SK-N-DZ (cell line): Measurements from ENCODE around the gene INHBE.

Source experiments
- DNase-seq: peaks from one replicate; pipeline ENCODE4 v3.0.0-alpha.2; 2015; ENCODE audit warnings: low spot score

Gene INHBE

GRCh38 chr12:57460841-57461275 lies 5.8 kb downstream of the INHBE start:
- DNase-seq, result no peak

GRCh38 chr12:57461276-57461916 lies 6.3 kb downstream of the INHBE start:
- peak; percentile 60 for DNase-seq

DNA sequence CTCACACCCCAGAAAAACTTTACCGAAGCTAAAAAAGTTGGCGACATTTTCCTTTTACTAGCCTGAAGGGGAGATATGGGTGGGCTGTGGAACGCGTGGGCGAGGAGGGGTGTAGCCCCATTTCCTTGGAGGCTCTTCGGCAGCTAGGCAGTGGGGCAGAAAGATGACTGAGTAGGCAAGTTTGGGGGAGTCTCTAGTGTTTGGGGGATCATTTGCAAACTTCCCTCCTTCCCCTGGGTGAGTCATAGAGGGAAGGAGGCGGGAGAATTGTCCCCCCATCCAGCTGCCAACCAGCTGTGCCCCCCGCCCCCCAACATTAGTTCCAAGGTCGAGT lies 6.8 kb downstream of the INHBE start:
- no peak for DNase-seq

GRCh38 chr12:57462251-57462911 lies 7.3 kb downstream of the INHBE start:
- DNase-seq, result peak; percentile 96

DNA sequence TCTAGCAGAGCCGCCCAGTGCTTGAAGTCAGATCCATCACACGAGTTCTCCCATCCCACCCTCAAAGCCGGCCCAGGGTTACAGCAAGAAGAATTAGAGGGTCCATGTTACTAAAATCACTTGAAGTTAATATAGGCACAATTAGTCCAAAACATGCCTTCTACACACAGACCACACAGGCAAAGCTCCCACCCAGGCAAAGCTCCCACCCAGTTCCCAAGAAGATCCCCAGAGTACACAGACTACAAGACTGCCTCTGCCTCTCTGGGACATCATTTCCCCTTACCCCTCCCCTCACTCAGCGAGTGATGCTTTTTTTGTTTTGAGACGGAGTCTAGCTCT lies 7.8 kb downstream of the INHBE start:
- no peak for DNase-seq

GRCh38 chr12:57464569-57464968 lies 9.5 kb downstream of the INHBE start:
- DNase-seq, result no peak

DNA sequence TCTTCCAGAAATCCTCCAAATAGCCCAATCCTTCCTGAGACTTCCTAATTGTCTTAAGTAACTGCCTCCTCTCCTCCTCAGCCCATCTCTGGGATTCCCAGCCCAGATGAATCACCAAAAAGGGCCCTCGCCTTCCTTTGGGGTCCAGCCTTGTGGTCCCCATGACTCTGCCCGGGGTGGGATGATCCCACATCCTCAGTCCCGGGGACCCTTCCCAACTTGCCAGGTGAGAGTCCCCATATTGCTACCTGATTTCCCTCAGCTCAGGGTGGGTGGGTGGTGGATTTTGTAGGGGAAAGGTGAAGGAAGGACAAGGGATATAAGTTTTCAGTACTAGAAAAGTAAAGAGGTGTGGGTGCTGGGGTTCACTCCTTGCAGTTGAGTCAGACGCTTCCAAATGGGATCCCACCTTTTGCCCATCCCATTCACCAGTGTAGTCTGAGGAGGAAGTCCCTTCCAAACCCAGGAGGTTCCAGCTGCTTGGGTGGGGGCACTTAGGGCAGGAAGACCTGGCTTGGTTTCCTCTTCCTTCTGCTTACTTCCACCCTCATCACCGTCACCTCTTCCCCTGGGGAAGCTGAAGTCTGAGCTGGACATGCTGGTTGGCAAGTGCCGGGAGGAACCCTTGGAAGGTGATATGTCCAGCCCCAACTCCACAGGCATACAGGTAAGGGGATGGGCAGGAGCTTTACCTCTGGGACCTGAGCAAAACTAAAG lies 10.1 kb downstream of the INHBE start:
- no peak for DNase-seq

- no peak for DNase-seq
These were observed 10.8 kb downstream of the INHBE start for GRCh38 chr12:57465747-57466505.

GRCh38 chr12:57467212-57467874 lies 12.2 kb downstream of the INHBE start:
- no peak for DNase-seq

GRCh38 chr12:57467915-57468314 lies 12.8 kb downstream of the INHBE start:
- no peak for DNase-seq

DNA sequence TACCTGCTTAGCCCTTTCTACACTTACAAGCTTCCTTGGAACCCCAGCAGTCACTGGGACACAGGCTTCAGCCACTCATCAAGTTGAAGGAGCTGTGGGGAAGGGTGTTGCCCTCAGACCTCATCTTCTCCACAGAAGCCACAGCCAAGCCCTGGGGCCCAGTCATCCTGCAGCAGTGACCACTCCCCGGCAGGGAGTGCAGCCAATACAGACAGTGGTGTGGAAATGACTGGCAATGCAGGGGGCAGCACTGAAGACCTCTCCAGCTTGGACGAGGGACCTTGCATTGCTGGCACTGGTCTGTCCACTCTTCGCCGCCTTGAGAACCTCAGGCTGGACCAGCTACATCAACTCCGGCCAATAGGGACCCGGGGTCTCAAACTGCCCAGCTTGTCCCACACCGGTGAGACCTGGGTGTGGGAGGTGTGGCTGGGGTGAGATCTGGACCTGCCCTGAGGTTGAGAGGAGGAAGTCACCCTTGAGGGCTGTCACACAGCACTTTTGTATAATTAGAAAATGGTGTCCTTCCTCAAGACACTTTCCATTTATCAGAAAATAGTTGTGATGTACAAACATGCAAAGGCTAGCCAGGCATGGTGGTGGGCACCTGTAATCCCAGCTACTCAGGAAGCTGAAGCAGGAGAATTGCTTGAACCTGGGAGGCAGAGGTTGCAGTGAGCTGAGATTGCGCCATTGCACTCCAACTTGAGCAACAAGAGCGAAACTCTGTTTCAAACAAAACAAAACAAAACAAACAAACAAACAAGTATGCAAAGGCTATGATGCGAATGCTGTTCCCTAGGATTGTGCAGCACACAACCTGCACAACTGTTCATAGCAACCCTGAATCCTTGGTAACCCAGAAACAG lies 14.4 kb downstream of the INHBE start:
- no peak for DNase-seq

DNA sequence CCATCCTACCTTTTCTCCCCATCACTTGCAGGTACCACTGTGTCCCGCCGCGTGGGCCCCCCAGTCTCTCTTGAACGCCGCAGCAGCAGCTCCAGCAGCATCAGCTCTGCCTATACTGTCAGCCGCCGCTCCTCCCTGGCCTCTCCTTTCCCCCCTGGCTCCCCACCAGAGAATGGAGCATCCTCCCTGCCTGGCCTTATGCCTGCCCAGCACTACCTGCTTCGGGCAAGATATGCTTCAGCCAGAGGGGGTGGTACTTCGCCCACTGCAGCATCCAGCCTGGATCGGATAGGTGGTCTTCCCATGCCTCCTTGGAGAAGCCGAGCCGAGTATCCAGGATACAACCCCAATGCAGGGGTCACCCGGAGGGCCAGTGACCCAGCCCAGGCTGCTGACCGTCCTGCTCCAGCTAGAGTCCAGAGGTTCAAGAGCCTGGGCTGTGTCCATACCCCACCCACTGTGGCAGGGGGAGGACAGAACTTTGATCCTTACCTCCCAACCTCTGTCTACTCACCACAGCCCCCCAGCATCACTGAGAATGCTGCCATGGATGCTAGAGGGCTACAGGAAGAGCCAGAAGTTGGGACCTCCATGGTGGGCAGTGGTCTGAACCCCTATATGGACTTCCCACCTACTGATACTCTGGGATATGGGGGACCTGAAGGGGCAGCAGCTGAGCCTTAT lies 15.3 kb downstream of the INHBE start:
- DNase-seq, result no peak

DNA sequence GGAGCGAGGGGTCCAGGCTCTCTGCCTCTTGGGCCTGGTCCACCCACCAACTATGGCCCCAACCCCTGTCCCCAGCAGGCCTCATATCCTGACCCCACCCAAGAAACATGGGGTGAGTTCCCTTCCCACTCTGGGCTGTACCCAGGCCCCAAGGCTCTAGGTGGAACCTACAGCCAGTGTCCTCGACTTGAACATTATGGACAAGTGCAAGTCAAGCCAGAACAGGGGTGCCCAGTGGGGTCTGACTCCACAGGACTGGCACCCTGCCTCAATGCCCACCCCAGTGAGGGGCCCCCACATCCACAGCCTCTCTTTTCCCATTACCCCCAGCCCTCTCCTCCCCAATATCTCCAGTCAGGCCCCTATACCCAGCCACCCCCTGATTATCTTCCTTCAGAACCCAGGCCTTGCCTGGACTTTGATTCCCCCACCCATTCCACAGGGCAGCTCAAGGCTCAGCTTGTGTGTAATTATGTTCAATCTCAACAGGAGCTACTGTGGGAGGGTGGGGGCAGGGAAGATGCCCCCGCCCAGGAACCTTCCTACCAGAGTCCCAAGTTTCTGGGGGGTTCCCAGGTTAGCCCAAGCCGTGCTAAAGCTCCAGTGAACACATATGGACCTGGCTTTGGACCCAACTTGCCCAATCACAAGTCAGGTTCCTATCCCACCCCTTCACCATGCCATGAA lies 16.0 kb downstream of the INHBE start:
- DNase-seq, result no peak

- no peak for DNase-seq
These were observed 16.6 kb downstream of the INHBE start for GRCh38 chr12:57471661-57472060.

DNA sequence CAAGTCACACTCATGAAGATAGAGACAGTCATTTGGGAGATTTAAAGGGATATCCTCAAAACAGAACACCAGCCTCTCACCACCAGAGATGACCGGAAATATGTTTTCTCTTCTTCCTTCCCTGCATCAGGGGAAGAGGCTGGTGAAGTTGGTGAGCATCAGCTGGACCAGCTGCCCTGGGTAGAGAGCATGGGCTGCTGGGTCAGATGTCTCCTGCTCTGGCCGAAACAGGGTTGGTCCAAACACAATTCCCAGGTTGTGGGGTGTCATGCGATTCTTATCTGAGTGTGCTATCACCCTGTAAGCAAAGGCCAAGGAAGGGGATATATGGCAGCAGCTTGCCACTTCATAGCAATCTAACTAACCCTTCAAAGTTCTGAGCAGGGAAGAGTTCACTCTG lies 17.3 kb downstream of the INHBE start:
- no peak for DNase-seq

DNA sequence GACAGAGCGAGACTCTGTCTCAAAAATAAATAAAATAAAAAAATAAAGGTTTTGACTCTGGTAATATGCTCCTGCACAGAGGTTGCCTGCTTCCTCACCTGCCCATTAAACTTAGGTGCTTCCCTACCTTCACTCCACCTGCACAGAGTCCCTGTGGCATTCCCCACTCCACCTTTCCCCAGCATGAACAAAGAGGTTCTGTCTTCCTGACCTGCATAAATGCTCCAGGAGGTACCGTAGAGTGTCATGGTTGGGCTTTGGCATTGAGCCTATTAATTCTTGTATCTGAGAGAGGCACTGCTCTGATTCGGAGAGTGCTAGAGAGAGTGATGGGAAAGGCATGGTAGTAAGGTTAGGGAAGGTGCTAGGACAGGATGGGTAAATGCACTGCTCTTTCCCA lies 18.3 kb downstream of the INHBE start:
- no peak for DNase-seq

- no peak for DNase-seq
These were observed 18.8 kb downstream of the INHBE start for GRCh38 chr12:57473886-57474285.

DNA sequence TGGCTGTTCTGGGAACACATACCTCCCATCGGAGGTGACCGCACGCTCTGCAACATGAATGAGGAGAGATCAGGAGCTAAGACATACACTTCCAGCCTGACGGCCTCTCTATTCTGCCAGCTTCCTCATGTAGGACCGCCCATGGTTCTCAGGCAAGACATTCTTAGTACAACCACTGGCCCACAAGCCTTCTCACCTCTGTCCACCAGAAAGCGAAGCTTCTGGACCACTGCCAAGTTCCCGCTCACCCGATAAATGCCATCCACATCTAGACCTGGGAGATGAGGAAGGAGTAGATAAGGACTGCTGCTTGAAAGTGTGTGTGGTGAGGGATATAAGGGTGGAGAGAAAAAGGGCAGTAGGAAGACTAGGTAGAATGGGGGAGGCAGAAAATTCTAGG lies 19.3 kb downstream of the INHBE start:
- no peak for DNase-seq

DNA sequence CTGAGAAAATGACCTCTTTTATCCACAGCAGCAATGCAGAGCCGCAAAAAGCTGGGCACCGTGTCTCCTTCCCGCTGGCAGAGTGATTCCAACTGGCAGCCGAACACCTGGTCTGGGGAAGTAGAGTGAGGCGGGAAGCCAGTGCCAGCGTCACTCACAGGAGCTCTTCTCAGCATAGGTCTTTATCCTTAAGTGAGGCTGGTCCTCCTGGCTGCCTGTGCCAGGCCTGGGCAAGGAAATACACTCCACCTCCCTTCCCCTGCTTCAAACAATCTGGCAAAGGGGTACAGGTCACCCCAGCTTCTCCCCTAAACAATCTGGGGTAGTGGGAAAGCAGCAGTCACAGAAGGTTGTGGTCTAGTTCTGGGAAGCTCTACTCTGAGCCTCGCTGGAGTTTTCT lies 19.8 kb downstream of the INHBE start:
- DNase-seq, result no peak
